T follicular helper cell (primary cell): Measurements from ENCODE around the gene NR2F6.

Experiments
- DNase-seq: peaks from one replicate; pipeline ENCODE4 v3.0.0-alpha.2; 2020; ENCODE audit warnings: low read depth

The NR2F6 gene

DNA sequence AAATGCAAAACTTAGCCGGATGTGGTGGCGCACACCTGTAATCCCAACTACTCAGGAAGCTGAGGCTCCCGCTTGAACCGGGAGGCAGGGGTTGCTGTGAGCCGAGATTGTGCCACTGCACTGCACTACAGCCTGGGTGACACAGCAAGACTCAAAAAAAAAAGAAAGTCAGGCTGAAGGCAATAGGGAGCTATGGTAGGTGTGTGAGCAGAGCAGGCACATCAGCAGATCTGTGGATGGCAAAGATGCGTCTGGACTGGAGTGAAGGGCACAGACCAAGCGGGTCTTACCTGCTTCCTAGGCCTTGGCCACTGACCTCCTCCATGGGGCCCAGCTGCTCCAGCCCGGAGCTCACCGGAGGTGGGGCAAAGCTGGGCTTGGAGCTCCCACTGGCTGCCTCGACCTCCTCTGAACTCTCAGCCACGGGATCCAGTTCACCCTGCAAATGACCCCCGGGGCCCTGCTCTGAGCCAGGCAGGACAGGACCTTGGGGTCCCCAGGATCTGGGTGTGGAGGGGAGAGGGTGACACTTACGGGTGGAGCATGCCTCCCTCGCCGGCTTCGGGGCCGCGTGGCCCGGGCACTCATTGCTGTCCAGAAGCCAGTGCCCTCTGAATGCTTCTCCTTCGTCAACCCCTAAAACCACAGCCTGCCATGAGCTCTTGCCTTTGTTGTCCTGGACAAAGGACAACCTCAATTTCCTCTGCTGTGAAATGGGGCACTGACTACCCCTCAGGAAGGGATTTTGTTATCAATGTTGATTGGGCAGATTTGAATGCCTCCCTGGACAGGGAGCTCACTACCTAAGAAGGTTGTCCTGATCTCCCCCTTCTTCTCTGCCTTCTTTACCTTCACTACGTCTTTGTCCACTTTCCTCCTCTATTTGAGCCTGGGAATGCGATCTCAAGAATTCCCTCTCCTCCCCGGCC lies 18.3 kb upstream of the NR2F6 start:
- no peak for DNase-seq

DNA sequence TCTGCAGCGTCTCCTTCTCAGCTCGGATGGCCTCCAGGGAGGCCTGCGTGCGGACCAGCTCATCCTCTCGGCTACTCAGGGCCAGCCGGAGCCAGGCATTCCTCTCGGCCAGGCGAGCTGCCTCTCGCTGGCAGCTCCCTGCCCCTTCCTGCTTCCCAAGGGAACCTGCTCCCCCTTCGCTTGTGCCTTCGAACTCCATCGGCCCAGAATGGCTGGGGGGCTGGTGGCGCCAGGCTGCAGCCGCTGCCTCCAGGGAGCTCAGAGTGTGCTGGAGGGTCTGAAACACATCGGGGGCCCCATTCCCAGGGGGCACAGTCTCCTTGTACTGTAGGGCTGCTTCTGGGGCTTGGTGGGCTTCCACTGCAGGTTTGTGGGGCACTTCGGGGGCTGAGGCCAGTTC lies 16.8 kb upstream of the NR2F6 start:
- no peak for DNase-seq

DNA sequence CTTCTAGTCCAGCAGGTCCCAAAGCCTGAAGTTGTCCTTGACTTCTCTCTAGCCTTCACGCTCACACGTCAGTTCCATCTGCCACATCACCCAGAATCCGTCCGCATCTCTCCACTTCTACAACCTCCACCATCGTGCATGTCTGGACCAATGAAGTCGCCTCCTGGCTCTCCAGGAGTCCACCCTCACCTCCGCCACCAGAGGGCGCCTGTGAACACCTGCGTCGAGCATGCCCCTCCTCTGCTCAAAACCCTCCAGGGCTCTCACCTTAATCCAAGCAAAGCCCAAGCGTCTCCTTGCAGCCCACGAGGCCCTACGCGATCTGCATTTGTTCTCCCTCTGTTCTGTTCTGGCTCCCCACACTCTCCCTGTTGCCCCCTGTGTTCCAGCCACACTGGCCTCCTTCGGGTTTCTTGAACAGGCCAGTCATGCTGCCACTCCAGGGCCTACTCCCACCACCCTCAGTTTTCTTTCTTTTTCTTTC lies 15.2 kb upstream of the NR2F6 start:
- peak; percentile 84 for DNase-seq

DNA sequence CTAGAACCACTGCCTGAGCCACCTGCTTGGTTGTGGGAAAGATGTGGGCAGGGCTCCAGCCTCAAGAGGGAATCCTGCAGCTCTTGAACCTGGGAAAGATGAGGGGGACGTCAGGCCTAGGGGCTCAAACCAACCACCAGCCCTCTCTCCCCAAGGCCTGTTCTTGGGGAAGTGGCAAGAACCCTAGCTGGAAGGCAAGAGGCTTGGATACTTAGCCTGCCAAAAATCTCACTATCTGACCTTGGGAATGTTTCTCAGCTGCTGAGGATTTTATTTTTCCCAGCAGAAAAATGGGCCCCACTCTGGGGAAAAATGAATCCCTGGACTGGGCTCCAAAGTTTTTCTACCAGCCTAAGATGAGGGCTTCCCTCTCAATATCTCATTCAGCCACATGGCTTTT lies 14.2 kb upstream of the NR2F6 start:
- DNase-seq, result no peak

DNA sequence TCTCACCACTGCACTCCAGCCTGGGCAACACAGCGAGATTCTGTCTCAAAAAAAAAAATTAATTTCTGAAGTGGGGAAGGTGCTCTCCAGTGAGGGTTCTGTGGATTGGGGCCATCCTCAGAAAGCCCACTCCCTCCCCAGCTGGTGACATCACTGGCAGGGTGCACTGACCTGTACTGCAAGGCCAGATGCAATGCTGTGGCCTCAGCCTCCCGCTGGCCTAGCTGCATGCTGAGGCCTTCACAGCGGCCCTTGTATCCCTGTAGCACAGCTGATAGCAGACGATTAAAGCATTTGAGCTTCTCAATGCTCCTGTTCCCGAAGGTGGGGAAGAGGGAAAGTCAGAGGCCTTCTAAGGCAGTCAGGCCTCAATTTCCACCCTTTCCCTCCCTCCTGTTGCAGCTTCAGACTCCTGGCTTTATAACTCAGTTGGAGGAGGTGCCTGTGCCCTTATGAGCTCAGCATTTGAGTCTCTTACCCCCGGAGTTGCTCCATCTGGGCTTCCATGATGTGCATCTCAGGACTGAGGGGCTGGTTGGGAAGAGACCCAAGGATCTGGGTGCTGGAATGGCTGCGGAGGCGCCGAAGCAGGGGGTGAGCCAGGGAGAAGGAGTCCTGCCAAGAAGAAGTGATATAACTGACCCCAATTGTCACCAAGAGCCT lies 13.5 kb upstream of the NR2F6 start:
- DNase-seq, result no peak

DNA sequence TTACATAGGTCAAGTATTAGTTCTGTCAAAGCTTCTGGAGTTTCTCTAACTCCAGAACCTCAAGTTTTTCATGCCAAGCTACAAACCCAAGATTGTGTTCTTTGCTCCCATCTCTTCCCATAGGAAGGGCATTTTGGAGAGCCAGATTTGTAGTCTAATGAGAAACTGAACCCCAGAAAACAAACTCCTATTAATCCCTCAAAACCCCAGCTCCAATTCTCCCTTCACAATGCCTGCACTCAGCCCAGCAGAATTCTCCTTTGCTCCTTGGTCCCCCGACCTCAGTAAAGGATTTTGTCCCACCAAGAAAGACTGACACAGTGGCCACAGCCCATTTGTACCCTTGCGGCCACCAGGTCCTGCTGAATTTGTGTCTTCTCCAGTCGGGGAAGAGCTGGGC lies 10.4 kb upstream of the NR2F6 start:
- no peak for DNase-seq

DNA sequence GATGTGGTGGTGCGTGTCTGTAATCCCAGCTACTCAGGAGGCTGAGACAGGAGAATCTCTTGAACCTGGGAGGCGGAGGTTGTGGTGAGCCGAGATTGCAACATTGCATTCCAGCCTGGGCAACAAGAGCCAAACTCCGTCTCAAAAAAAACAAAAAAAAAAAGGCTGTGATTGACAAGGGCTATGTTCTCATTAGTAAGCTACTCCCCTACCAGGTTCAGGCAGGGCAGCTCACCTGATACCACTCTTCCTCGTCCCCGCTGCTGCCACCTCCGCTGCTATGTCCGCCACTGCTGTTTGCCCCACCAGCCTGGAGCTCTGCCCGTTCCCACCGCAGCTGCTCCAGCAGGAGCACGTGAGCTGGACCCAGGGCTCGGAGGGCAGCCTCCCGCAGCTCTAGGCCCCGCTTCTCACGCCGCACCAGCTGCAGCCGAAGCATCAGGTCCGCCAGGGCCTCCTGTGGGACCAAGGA lies 9.5 kb upstream of the NR2F6 start:
- DNase-seq, result no peak

DNA sequence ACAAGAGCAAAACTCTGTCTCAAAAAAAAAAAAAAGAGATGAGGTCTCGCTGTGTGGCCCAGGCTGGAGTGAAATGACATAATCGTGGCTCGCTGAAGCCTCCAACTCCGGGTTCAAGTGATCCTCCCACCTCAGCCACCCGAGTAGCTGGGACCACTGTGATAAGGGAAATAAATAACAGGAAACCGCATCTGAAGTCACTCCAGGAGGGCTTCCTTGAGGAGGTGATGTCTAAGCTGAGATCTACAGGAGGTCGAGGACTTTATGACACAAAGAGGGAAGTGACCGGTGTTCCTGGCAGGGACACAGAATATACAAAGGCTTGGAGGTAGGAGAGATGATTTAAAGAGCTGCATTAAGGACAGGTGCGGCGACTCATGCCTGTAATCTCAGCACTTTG lies 8.9 kb upstream of the NR2F6 start:
- no peak for DNase-seq

DNA sequence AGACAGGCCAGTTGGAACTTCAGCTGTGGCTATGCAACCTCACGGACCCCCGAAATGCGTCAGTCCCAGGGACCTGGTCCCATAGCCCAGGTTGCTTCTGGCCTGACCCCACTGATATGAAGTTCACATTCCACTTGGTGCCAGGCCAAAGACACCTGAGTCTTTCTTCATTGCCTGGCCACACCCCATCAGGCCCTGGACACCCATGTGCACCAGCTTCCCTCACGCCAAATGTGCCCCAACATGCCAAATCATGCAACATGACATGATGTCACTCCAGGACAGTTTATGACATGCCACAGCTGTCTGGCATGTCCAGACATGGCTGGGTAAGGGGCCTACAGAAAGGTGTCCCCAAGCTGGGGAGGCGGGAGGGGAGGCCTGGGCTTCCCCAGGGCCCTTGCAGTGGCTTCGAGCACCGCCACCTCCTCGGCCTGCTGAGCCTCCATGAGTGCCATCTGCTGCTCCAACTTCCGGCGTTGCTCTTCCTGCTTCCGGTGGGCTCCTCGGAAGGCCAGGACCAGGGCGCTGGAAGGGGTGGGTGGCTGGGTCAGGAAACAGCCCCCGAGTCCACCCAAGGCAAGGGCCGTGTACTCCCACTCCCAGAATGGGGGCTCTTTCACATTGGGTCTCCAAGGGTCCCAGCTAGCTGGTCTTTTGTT lies 4.3 kb upstream of the NR2F6 start:
- no peak for DNase-seq

DNA sequence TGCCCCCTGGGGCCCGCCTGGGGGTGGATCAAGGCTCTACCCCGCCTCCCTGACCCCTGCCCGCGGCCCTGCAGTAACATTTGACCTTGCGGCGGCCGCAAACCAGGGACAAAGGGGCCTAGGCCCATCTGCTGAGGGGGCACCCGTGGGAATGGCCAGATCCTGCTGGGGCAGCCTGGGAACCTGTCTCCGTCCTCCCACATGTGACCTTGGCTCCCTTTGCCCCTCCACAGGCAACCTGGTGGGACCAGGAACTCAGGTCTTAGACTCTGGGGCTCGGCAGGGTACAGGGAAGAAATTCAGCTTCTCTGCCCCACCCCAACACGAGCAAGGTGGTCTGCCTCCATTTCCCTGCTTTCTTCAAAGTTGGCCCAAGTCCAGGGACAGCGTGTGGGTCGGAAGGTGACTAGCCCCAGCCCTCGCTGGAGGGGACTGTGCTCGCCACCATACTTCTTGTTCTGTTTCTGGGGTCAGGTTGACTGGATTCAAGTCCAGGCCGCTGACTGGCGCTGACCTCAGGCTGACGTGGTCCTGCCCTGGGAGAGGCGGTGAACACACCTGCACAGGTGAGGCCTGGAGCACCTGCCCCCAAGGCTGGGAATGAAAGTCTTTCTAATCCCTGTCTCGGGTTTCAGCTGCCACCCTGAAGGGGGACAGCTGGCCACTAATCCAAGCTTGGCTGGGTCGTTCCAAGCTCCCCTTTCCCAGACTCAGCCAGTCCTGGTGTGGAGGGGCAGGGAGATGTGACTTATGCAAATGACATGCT lies 2.5 kb upstream of the NR2F6 start:
- no peak for DNase-seq

DNA sequence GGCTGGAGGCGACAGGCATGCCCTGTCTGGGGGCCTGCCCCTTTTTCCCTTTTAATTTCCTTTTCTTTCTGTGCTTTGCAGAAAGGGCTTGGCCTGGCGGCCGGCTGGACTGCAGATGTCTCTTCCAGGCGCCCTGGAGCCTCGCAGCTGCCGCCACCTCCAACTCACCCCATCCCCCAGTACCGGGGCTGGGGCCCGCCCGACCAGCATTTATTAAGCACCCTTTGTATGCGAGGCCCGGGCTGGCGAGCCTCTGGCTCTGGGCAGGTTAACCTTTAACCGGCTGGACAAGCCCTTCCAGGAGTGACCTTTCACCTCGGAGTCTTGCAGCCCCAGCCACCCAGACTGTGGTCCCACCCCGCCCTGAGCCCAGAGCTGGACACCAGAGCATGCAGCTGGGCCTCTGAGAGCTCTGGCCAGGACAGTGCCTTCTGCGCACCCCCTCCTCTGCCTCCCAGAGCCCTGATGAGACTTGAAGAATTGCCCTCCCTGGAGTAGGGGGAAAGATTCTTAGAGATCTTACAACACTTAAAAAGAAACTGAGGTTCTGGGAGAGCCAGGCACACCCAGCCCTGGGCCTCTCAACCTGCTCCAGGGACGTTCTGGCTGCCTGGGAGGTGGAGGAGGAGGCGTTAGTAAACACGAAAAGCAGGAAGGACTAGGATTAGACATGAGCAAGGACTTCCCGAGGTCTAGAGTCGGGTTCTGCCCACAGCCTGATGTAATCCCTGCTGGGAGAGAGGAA lies 1.1 kb upstream of the NR2F6 start:
- DNase-seq, result no peak

DNA sequence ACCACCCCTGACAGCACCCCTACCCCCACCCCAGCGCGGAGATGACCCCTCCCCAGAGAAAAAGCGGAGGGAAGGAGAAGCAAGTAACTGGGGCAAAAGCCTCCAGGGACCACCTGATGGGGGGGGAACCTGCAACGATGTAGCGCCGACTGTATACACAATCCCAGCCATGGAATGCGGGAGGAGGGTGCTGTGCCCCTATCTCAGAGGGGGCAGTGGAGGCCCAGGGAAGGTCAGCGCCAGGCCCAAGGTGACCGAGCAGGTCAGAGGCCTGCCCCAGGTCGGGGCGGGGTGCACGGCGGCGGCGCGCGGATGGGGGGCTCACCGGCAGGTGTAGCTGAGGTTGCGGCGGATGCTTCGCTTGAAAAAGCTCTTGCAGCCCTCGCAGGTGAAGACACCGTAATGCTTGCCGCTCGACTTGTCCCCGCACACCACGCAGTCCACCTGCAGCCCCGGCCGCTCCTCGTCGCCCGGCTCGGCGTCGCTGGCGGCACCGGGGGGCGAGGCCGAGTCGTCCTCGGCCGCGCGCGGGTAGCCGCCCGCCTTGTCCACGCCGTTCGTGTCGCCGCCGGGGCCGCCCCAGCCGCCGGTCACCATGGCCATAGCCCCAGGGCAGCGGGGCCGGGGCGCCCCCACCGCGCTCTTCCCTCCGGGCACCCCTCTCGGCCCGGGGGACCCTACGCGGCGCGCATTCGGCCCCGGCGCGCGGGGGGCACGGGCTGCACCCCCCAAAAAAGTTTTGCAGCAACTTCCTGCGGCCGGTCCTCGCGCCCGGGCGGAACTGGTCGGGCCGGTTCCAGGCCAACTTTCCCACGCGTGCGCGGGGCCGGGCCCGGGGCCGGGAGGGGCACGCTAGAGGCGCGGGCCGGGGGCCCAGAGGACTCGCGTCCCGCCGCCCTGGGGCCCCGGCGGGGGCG lies 843 bp downstream of the NR2F6 start:
- DNase-seq, result no peak

DNA sequence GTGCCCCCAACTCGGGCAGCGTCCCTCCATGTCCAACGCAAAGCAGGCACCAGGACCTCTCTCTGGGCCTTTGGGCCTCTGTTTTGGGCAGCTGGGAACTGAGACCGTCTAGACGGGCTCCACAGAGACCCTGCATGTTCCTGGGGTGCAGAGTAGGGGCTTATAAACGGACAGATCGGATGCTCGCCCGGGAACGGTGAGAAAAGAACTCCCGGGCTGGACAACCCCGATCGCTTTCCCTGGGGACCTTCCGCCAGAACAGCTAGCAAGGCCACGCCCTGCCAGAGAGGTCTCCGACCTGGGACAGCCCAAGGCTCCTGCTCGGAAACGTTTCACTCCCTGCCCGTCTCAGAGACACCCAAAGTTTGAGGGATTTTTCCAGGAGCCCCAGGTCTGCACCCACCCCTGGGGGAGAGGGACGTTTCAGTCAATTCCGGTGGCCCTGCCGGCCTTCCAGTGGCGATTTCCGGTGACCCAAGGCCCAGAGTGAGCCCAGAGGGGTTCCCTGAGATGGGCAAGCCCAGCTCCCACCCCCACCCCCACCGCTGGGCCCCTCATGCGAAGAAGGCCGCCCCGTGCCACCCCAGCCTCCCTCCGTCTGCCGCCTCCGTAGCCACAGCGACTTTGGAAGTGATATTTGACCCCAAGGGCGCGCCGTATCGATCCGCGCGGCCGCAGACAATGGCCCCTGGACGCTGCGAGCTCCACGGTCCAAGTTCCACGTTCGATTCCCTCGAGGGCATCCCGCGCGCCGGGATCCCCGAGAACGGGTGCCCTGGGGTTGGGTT lies 1.7 kb downstream of the NR2F6 start:
- DNase-seq, result no peak

DNA sequence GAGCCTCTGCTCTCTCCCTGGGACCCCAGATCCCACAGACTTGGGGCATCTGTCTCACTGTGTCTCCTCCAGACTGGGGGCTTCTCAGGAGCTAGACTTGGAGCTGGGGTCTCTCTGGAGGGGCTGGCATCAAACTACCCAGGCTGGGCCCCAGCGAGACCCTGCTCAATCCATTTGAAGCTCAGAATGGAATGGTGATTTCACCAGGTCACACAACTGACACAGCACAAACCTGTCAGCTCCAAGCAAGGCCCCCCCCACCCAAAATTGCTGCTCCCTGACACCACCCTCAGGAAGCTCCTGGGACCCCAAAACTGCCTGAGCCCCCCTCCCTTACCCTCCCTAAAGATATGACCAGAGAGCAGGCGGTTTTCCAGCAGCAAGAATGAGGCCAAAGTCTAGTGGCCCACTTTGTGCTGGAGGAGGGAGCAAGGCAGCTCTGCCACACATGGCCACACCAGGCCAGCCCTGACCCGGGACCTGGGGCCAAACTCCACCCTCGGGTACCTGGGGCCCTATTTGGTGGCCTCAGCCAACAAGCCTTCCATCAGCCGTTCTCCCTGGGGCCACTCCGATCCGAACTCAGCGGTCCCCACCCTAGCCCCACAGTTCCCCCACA lies 2.4 kb downstream of the NR2F6 start:
- DNase-seq, result no peak

DNA sequence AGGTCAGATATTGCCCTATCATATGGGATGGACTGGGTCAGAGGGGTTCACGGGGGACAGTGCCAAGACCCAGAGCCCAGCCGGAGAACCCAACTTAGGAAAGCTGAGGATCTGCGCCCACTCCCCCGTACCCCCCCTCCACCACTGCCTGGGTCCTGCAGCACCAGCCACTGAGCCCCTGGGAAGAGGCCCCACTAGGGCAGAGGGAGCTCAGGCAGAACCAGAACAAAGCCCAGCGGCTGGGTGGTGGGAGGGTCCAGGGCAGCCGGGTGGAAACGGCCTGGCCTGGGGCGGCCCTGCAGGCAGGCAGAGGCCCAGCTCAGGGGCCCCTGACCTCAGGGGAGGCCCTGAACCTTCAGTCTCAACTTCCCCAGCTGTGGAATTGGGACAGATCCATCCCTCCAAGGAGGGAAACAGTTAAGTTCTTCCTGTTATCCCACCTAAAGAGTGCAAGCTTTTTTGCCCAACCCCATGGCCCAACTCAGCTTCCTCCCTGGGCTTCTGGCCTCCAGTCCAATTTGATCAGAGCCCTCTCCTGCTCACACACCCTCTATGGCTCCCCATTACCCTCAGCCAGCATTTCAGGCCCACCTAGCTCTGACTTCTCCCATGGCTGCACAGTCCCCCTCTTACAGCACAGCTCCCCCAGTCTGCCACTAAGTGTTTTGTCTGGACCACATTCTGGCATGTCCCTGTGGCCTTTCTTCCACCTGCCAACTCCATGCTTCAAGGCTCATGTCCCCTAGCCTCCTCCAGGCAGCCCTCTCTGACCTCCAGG lies 3.1 kb downstream of the NR2F6 start:
- DNase-seq, result no peak

DNA sequence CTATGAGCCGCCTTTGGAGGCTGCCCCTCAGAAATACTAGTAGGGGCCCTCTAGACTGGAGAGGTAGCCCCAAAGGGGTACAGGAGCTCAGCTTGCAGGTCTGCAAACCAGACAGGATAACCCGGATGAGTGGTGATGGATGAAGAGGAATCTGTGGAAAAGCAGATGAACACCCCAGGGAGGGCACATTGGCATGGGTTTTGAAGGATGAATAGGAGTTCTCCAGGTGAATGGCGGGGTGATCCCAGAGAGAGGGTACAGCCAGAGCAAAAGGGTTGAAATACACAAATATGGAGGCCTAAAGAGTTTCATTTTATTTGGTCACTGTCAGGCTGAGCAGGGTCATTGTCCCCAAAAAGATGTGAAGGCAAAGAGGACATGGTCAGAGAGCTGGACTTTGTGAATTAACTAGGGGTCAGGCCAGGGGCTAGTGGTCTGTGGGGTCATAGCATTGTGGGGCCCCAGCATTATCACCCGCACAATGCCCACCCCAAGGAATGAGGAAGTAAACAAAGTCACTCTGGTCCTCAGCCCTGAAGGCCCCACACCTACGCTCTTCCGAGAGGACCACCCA lies 4.8 kb downstream of the NR2F6 start:
- no peak for DNase-seq

DNA sequence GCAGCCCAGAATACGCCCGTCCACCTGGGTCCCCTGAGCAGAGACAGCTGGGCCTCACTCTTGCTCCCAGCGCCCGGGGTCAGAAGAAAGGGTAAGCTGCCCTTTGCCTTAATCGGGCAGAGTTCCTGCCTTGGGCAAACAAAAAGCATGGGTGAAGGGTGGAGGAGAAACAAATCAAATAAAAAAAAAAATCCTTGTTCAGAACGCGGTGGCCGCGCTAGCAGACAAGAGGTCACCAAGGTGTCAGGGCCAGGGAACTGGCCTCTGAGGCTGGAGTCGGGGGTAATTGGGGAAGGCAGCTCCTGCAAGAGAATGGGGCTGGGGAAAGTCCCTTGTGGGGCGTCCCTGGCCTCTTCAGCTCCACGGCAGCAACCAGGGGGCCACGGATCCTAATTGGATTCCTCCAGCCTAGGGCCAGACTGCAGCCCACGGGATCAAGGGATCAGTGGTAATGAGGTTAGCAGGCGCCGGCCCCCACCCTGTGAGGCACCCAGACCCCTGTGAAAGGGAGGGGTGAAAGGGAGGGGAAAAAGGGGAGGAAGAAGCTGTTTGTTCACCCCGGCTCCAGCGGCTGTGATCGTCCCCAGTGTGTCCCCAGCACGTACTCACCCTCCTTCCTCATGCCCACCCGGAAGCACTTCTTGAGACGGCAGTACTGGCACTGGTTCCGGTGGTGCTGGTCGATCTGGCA lies 5.5 kb downstream of the NR2F6 start:
- DNase-seq, result no peak
